Measurements from ENCODE around the gene TNK2.

Gene TNK2

GRCh38 chr3:195878424-195879274 lies 29.7 kb downstream of the TNK2 start:
- H3K4me3 ChIP-seq (ENCODE audit: low read length): no peak overlapping the region
- no peak for TF ChIP-seq CTCF (conservative IDR thresholded peaks at IDR 0.05; ENCODE audit: low read length)
- no peak for DNase-seq (ENCODE audit: low read depth)

GRCh38 chr3:195877767-195878423 lies 30.5 kb downstream of the TNK2 start:
- no peak for TF ChIP-seq CTCF (conservative IDR thresholded peaks at IDR 0.05; ENCODE audit: low read length)
- no peak overlapping the region for H3K4me3 ChIP-seq (ENCODE audit: low read length)
- no peak for DNase-seq (ENCODE audit: low read depth)

GRCh38 chr3:195877136-195877715 lies 31.1 kb downstream of the TNK2 start:
- H3K4me3 ChIP-seq (ENCODE audit: low read length): no peak overlapping the region
- TF ChIP-seq CTCF (conservative IDR thresholded peaks at IDR 0.05; ENCODE audit: low read length): no peak
- DNase-seq (ENCODE audit: low read depth): no peak

GRCh38 chr3:195876297-195877064 lies 31.9 kb downstream of the TNK2 start:
- H3K4me3 ChIP-seq (ENCODE audit: low read length): no peak overlapping the region
- no peak for TF ChIP-seq CTCF (conservative IDR thresholded peaks at IDR 0.05; ENCODE audit: low read length)
- no peak for DNase-seq (ENCODE audit: low read depth)

- no peak for DNase-seq (ENCODE audit: low read depth)
- H3K4me3 ChIP-seq (ENCODE audit: low read length): no peak overlapping the region
- no peak for TF ChIP-seq CTCF (conservative IDR thresholded peaks at IDR 0.05; ENCODE audit: low read length)
These were observed 32.7 kb downstream of the TNK2 start for GRCh38 chr3:195875482-195876236.

GRCh38 chr3:195873971-195874370 lies 34.4 kb downstream of the TNK2 start:
- no peak for DNase-seq (ENCODE audit: low read depth)
- H3K4me3 ChIP-seq (ENCODE audit: low read length): no peak overlapping the region

More at GRCh38 chr3:195873971-195874370, 34.4 kb downstream of the TNK2 start:
- TF ChIP-seq CTCF (conservative IDR thresholded peaks at IDR 0.05; ENCODE audit: low read length): no peak
